GM21576 (cell line): ENCODE measurements around the gene CCDC171.
A peak's percentile ranks its signal among the peaks of the same experiment; 100 is the strongest.

ENCODE experiments used
- ATAC-seq: cut with Tn5 transposase; IDR thresholded peaks from one replicate; pipeline ENCODE4 v1.9.1; 2021; ENCODE audit warnings: mild to moderate bottlenecking, moderate library complexity; ENCODE audit not compliant: unreplicated experiment

Gene CCDC171

GRCh38 chr9:15867334-15867733, 314.5 kb downstream of the CCDC171 start:
- no peak for ATAC-seq

GRCh38 chr9:15867988-15868387, 315.1 kb downstream of the CCDC171 start:
- no peak for ATAC-seq

- peak; percentile 81 for ATAC-seq
Measured at GRCh38 chr9:15873573-15874177, 320.8 kb downstream of the CCDC171 start.

- no peak for ATAC-seq
Measured at GRCh38 chr9:15882328-15882727, 329.5 kb downstream of the CCDC171 start.

GRCh38 chr9:15882883-15883282, 330.0 kb downstream of the CCDC171 start:
- no peak for ATAC-seq

GRCh38 chr9:15885464-15885863, 332.6 kb downstream of the CCDC171 start:
- no peak for ATAC-seq

- ATAC-seq, result no peak
Measured at GRCh38 chr9:15889555-15889954, 336.7 kb downstream of the CCDC171 start.

GRCh38 chr9:15901572-15901971, 348.7 kb downstream of the CCDC171 start:
- ATAC-seq, result no peak

- no peak for ATAC-seq
Measured at GRCh38 chr9:15909297-15909696, 356.5 kb downstream of the CCDC171 start.

GRCh38 chr9:15915711-15916110, 362.9 kb downstream of the CCDC171 start:
- no peak for ATAC-seq

GRCh38 chr9:15927161-15927560, 374.3 kb downstream of the CCDC171 start:
- ATAC-seq, result no peak

- ATAC-seq, result no peak
Measured at GRCh38 chr9:15935661-15936305, 382.9 kb downstream of the CCDC171 start.

GRCh38 chr9:15936306-15936921, 383.6 kb downstream of the CCDC171 start:
- ATAC-seq, result no peak

GRCh38 chr9:15942831-15943424, 390.1 kb downstream of the CCDC171 start:
- no peak for ATAC-seq

- ATAC-seq, result no peak
Measured at GRCh38 chr9:15944341-15944740, 391.5 kb downstream of the CCDC171 start.

GRCh38 chr9:15959663-15960062, 406.8 kb downstream of the CCDC171 start:
- no peak for ATAC-seq

- no peak for ATAC-seq
Measured at GRCh38 chr9:15961217-15961616, 408.4 kb downstream of the CCDC171 start.

- ATAC-seq, result no peak
Measured at GRCh38 chr9:15965246-15965745, 412.5 kb downstream of the CCDC171 start.

GRCh38 chr9:15966471-15966870, 413.6 kb downstream of the CCDC171 start:
- no peak for ATAC-seq

GRCh38 chr9:15967068-15967467, 414.2 kb downstream of the CCDC171 start:
- ATAC-seq, result no peak

GRCh38 chr9:15972760-15973159, 419.9 kb downstream of the CCDC171 start:
- no peak for ATAC-seq
